ENCODE measurements around the gene CBFA2T3.

CBFA2T3 gene

GRCh38 chr16:88977018-88977811 is at the start of gene CBFA2T3:
TSS of gene CBFA2T3 (minus strand) at chr16:88977207. CDS start at chr16:88976807, 400 bp downstream.
- Histone ChIP-seq H2AFZ (no peak within 1 kb of the TSS), H3K79me2 (no peaks in the 10 kb centered on the region), H3K4me2 (ENCODE audit: low read length) (no peak within 1 kb of the TSS), H3K9me3 (ENCODE audit: control insufficient read depth, low read length) (no peaks in the 10 kb centered on the region), H3K36me3 (ENCODE audit: control insufficient read depth, insufficient read depth, low read length) (no peaks in the 10 kb centered on the region), H3K4me1 (no peaks in the 10 kb centered on the region), H3K4me3 (ENCODE audit: low read depth, low read length) (no peak within 1 kb of the TSS), H3K9ac (no peak within 1 kb of the TSS), H3K27me3 (ENCODE audit: control insufficient read depth, insufficient read depth, low read length) (no peaks in the 10 kb centered on the region), H3K27ac (no peak within 1 kb of the TSS)
- TF ChIP-seq, protein P1, sequence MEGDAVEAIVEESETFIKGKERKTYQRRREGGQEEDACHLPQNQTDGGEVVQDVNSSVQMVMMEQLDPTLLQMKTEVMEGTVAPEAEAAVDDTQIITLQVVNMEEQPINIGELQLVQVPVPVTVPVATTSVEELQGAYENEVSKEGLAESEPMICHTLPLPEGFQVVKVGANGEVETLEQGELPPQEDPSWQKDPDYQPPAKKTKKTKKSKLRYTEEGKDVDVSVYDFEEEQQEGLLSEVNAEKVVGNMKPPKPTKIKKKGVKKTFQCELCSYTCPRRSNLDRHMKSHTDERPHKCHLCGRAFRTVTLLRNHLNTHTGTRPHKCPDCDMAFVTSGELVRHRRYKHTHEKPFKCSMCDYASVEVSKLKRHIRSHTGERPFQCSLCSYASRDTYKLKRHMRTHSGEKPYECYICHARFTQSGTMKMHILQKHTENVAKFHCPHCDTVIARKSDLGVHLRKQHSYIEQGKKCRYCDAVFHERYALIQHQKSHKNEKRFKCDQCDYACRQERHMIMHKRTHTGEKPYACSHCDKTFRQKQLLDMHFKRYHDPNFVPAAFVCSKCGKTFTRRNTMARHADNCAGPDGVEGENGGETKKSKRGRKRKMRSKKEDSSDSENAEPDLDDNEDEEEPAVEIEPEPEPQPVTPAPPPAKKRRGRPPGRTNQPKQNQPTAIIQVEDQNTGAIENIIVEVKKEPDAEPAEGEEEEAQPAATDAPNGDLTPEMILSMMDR (IDR thresholded peaks at IDR 0.05), result no peak

DNA sequence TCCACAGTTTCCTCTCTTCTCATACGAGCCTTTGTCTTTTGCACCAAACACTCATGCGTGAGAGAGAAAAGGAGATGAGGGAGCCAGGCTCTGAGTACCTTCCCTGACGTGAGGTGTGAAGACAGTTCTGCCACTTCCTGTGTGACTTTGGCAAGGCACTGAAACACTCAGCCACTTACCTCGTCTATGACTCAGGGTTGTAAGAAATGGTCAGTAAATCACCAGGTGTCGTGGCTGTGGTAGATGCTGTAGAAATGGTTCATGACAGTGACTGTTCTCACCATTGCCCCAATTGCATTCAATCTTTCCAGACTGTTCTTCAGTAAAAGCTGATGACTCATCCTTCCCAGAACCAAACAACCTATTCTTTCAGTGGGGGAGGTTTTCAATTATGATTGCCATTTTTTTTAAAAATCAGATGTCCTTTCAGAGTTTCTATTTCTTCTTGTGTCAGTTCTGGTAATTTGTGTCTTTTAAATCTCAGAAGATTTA is 49.2 kb upstream of the CBFA2T3 start:
- H3K9ac ChIP-seq, result no peak overlapping the region
- H3K4me1 ChIP-seq, result no peaks in the 10 kb centered on the region
- H2AFZ ChIP-seq, result no peak overlapping the region
- no peaks in the 10 kb centered on the region for H3K36me3 ChIP-seq (ENCODE audit: control insufficient read depth, insufficient read depth, low read length)
- H3K9me3 ChIP-seq (ENCODE audit: control insufficient read depth, low read length), result no peaks in the 10 kb centered on the region
- no peaks in the 10 kb centered on the region for H3K79me2 ChIP-seq
- no peak overlapping the region for H3K4me3 ChIP-seq (ENCODE audit: low read depth, low read length)
- TF ChIP-seq, protein P1 (IDR thresholded peaks at IDR 0.05), result no peak
- no peak overlapping the region for H3K4me2 ChIP-seq (ENCODE audit: low read length)
- no peak overlapping the region for H3K27ac ChIP-seq
- H3K27me3 ChIP-seq (ENCODE audit: control insufficient read depth, insufficient read depth, low read length), result no peaks in the 10 kb centered on the region

GRCh38 chr16:89025636-89026035 is 48.6 kb upstream of the CBFA2T3 start:
- Histone ChIP-seq H3K27me3 (ENCODE audit: control insufficient read depth, insufficient read depth, low read length) (no peaks in the 10 kb centered on the region), H3K9me3 (ENCODE audit: control insufficient read depth, low read length) (no peaks in the 10 kb centered on the region), H3K27ac (no peak overlapping the region), H3K4me1 (no peaks in the 10 kb centered on the region), H3K9ac (no peak overlapping the region), H3K79me2 (no peaks in the 10 kb centered on the region), H3K4me3 (ENCODE audit: low read depth, low read length) (no peak overlapping the region), H3K36me3 (ENCODE audit: control insufficient read depth, insufficient read depth, low read length) (no peaks in the 10 kb centered on the region), H3K4me2 (ENCODE audit: low read length) (no peak overlapping the region), H2AFZ (no peak overlapping the region)
- TF ChIP-seq, protein P1 (IDR thresholded peaks at IDR 0.05), result no peak

DNA sequence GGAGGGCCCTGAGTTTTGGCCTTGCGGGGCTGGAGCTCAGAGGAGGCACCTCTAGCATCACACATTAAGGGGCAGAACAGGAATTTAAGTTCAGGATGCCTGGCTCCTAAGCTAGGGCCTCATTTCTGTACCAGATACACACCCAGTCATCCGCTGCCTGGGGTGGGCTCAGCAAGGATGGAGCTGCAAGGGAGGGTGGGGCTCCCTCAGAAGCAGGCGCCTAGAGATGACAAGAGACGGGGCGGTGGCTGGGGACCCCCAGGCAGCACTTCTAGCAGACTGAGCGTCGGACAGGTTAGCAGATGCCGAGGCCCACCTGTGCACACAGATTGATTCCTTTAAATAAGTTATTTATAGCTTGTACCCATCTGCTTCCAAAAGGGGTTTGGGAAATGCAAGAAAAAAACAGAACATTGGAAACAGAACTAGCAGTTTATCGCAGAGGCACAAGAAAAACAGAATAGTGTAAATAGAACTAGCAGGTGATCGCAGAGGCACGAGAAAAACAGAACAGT is 47.6 kb upstream of the CBFA2T3 start:
- Histone ChIP-seq H3K79me2 (no peaks in the 10 kb centered on the region), H3K9me3 (ENCODE audit: control insufficient read depth, low read length) (no peaks in the 10 kb centered on the region), H3K4me3 (ENCODE audit: low read depth, low read length) (no peak overlapping the region), H2AFZ (no peak overlapping the region), H3K27ac (no peak overlapping the region), H3K36me3 (ENCODE audit: control insufficient read depth, insufficient read depth, low read length) (no peaks in the 10 kb centered on the region), H3K27me3 (ENCODE audit: control insufficient read depth, insufficient read depth, low read length) (no peaks in the 10 kb centered on the region), H3K4me2 (ENCODE audit: low read length) (no peak overlapping the region), H3K9ac (no peak overlapping the region), H3K4me1 (no peaks in the 10 kb centered on the region)
- TF ChIP-seq, protein P1 (IDR thresholded peaks at IDR 0.05), result no peak

Data from parathyroid adenoma (tissue), 2 donors.